Stimulated activated CD8-positive, alpha-beta memory T cell treated with anti-CD3 and anti-CD28 coated beads, Interleukin-15, amount 100 ng/mL, for 1 hour (primary cell): ENCODE results near the gene AATF.

ENCODE experiments used
- DNase-seq: peaks from one replicate; pipeline ENCODE4 v3.0.0-alpha.2; 2020; ENCODE audit warnings: low read depth

Gene AATF

DNA sequence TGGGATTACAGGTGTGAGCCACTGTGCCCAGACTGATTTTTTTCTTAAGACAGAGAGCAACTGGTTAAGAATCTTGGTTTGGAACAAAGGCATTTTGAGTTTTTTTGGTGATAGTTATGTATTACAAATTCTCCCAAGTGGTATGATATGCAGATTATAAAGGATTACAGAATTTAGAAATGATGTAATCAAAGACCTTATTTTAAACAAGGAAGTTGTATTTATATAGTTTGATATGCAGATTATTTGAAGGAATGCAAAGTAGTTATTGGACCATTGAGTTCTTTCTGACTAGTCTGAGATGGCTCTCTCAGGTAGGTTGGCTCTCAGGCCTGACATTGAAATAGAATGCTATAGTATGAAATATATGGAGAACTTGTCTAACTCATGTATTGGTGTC is 34.9 kb downstream of the AATF start:
- no peak for DNase-seq

DNA sequence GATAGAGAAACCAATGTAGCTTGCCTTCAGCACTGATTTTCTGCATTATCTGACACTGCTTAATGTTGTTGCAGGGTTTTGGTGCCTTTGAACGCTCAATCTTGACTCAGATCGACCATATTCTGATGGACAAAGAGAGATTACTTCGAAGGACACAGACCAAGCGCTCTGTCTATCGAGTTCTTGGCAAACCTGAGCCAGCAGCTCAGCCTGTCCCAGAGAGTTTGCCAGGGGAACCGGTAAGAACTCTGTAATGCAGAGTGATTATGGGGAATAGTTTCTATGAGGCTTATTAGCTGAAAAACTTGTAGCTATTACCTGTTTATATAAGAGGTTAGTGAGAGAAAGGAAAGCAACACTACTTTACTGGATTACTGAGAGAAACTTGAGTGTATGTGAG is 40.4 kb downstream of the AATF start:
- no peak for DNase-seq

GRCh38 chr17:36992701-36993100 is 43.9 kb downstream of the AATF start:
- no peak for DNase-seq

DNA sequence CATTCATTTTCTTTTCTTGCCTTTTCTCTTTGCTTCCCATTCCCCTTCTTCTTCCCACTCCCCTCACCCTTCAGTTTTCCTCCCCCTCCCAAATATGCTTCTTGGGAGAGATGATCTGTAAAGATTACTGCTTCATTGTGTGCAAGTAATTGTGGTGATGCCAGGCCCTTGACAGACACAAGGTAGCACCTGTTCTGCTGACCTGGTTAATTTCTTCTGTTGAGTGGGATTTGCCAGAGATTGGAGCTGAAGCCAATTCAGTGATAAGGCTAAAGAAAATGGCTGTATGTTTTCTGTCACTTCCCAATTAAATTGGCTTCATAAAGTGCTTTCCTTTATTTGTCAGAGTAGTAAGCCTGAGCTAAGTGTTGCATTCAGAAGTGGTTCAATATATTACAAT is 44.5 kb downstream of the AATF start:
- no peak for DNase-seq

- no peak for DNase-seq
Observed at GRCh38 chr17:36994438-36994837, 45.7 kb downstream of the AATF start.

- no peak for DNase-seq
Observed at GRCh38 chr17:36999471-36999870, 50.7 kb downstream of the AATF start.

- DNase-seq: no peak
Observed at GRCh38 chr17:37016780-37017179, 68.0 kb downstream of the AATF start.

DNA sequence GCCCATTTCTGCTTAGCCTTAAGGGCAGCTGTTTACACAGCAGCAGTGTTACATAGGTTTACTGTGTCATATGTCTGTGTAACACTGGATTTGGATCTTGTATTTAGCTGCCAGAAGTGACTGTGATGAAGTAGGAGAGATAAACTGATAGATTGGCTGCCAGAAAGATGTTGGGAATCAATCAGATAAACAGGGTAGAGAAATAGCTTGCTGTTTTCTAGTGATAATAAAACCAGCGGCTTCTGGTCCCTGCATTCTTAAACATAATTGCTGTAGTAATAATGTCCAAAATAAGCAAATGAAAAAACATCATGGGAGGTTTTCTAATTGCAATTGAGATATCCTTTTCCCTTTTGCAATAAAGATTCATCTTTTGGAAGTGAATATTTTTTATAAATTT is 68.7 kb downstream of the AATF start:
- DNase-seq: no peak

DNA sequence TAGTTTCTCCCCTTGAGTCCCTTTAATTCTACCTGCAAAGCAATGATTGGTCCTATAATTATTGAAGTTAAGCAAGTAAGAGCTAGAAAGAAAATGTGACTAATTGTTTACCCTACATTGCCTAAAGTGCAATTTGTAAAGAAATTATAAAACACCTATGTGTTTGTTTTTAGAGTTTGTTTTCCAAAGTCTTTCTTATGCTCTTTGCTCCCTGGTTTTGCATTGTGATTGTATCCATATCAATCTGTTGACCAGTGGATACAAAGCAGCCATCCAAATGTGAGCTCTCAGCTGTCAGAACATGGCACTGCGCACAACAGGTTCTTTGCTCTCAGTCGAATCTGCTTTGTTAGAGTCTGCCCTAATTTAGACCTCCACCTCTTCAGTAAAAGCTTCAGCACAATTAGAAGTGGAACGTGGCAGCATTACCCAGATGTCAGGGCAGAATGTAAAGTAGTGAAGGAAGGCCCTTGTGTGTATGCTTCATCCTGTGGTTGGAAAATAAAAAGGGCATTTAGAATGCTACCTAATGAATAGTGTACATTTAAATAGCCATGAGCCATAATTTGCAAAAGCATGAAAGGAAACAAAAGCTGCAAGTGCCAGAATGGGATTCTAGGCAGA is 70.5 kb downstream of the AATF start:
- DNase-seq: no peak

DNA sequence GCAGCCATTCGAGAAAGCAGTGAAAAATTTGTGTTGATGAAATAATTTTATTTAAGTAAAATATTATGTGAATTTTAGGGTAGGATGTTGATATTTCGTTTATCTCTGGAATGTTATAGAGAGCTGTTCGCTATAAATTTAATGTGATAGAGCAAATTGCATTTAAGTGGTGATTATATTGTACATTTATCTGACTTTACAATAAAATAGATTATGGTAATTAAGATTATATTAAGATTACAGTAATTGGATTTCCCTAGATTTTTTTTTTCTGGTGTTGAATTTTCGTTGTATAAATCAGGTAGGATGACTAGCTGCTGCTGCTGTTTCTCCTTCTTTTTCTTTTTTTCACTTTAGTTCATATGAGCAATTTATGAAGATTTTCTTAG is 71.0 kb downstream of the AATF start:
- no peak for DNase-seq

- DNase-seq: no peak
Observed at GRCh38 chr17:37024181-37024637, 75.5 kb downstream of the AATF start.

- no peak for DNase-seq
Observed at GRCh38 chr17:37025238-37025637, 76.5 kb downstream of the AATF start.

GRCh38 chr17:37025847-37026530 is 77.2 kb downstream of the AATF start:
- DNase-seq: no peak

DNA sequence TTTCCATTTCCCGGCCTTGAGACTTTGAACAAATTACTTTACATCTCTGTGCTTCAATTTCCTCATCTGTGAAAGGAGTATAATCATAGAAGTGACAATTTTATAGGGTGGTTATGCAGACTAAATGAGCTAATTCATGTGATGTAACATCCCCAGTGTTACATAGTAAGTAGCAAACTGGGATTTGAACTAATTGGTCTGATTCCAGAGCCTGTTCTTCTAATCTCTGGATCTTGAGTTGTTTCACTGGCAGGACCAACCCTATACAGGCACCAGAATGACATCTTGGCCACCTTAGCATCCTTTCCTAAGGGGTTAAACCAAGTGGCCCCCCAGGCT is 77.7 kb downstream of the AATF start:
- no peak for DNase-seq

DNA sequence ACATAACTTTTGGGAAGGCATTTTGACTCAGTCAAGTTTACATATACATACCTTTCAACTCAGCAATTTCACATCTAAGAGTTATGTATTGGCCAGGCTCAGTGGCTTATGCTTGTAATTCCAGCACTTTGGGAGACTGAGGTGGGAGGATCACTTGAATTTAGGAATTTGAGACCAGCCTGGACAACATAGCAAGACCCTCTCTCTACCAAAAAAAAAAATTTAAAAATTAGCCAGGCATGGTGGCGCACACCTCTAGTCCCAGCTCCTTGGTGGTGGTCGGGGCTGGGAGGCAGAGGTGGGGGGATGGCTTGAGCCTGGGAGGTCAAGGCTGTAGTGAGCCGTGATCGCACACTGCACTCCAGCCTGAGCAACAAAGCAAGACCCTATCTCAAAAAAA is 79.3 kb downstream of the AATF start:
- no peak for DNase-seq

DNA sequence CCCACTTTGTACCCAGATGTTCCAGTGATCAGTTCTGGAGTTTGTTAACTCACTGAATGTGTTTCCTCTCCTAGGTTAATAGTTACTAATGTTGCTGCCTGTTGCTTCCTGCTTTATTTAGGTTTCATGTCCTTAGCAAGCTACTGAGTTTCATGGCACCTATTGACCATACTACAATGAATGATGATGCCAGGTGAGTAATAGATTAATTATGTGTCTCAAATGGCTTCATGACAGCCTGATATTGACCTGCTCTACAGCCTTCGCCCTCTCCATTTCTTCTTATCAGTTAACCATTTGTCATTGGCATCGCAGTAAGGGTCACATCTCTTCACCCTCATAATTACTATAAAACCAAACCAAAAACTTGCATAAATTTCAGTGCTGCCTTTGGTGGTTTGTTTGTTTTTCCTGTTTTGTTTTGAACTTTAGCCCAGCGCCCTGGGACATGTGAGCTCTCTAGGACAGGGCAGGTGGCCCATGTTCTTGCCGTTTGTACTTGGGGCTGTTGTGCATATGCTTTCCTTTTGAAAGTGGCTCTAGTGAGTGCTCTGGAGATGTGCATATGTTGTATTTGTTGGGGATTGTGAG is 82.8 kb downstream of the AATF start:
- no peak for DNase-seq

DNA sequence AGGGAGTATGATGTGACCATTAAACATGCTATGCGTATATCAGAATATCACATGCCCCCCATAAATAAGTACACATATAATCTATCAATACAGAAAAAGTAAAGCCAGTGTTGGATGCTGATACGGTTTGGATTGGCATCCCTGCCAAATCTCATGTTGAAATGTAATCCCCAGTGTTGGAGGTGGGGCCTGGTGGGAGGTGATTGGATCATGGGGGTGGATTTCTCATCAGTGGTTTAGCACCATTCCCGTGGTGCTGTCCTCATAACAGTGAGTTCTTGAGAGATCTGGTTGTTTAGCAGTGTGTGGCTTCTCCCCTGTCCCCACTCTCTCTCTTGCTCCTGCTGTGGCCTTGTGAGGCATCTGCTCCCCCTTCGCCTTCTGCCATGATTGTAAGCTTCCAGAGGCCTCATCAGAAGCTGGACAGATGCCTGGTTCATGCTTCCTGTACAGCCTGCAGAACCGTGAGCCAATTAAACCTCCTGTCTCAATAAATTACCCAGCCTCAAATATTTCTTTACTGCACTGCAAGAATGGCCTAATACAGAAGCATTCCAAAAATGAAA is 88.9 kb downstream of the AATF start:
- no peak for DNase-seq

DNA sequence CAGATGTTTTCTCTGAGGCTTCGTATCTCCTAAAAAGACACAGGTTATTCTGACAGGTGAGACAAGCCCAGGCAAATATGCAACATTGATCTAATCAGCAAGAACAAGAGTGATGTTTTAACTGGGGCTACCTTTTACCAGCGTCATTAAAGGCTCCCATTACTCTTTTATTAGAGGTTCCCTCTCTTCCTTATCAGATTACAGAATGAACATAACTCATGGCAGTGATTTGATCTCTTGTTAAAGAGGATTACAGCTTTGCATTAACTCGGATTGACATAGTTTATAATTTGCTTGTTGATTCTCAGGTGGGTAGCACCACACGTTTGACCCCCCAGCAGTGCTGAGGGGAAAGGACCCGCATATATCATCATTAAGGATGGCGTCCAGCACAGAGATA is 90.5 kb downstream of the AATF start:
- DNase-seq: no peak

DNA sequence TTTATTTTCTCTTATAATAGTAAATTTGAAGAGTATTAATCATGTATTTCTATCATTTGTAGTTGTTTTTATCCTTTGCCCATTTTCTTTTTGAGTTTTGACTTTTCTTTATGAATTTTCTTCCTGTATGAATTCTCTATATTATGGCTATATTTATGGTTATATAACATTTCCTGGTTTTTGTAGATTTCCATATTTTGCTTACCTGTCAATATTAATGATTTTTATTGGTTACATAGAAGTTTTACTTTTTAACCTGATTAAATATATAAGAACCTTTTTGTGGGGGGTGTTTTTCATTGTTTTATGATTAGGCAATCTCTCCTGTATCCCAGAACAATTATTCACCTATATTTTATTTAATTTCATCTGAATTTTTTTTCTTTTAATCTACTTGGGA is 93.2 kb downstream of the AATF start:
- DNase-seq: no peak

- DNase-seq: no peak
Observed at GRCh38 chr17:37043201-37043600, 94.4 kb downstream of the AATF start.

- no peak for DNase-seq
Observed at GRCh38 chr17:37045351-37045922, 96.7 kb downstream of the AATF start.

DNA sequence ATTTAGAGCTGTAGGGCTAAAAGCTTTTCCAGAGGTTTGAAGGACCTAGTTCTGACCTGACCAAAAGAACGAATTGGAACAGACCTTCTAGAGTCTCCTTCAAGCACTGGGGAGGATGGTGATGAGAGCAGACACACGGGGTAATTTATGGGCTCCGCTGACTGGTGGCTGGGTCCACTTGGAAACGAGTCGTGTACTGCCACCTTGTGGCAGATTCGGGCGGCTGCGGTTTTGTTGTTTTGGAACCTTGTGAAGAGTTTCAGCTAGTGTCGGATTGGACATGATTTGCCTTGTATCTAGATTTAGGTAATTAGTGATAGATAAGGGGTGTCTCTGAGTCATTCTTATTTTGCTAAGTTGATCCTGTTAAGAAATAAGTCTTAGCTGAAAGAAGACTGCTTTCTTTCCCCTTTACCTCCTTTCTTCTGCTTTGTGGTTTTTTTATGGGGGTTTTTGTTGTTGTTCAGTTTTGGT is 98.9 kb downstream of the AATF start:
- DNase-seq: peak; percentile 63

GRCh38 chr17:37048811-37049210 is 100.1 kb downstream of the AATF start:
- no peak for DNase-seq
